NCI-H2196 treated with DMSO at 0.1 percent for 48 hours (cell line): ENCODE results near the gene ZNF714.

Experiments used
- DNase-seq: peaks from one replicate; lab custom pipeline; 2025; ENCODE audit not compliant: unreplicated experiment; lab: John Stamatoyannopoulos, UW

ZNF714 gene

DNA sequence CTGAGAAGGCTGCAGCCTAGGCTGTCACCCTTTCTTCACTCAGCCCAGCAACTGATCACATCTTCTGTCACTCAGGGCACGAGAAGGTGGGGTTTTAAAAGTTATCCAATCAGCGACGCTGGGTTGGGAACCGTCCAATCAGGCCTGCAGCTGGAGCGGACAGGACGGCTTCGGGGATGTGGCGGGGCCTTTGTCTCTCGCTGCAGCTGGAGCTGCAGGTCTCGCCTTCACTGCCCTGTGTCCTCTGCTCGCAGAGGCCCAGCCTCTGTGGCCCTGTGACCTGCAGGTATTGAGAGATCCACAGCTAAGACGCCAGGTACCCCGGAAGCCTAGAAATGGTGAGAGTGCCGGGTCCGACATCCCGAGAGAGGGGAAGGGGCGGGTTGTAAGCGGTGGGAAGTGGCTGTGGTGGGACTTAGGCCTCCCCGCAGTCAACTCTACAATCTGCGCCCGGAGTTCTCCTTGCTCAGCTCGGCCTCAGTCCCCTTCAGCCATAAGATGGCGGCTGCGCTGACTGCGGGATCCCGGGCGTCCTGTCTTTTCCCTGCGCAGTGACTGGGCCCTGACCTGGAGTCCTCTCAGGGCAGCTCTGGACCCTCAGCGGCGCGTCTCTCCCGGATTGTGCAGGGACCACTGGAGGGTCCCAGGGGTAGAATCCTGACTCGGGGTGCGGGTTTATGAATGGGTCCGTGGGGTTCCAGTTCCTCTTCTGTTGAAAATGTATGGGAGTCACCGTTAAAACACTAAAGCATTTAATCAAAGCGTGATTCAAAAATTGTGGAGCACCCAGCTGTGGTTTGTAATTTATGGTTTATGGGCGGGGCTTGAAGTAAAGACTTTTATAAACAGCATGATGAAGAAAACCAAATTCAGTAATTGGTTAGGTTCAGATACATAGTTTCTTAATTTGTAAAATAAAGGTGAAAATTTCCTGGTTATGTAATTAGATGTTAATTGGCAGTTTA, at the start of gene ZNF714:
ZNF714 (plus strand) TSS at position 193 of the 965 bp plus-strand sequence. CDS start 16,066 bp downstream, outside the sequence.
- DNase-seq, result peak; percentile 89

DNA sequence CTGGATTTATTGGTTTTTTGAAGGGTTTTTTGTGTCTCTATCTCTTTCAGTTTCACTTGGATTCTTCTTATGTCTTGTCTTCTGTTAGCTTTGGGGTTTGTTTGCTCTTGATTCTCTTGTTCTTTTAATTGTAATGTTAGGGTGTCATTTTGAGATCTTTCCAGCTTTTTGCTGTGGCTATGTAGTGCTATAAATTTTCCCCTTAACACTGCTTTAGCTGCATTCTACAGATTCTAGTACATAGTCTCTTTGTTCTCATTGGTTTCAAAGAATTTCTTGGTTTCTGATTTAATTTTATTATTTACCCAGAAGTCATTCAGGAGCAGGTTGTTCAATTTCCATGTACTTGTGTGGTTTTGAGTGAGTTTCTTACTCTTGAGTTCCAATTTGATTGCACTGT, 37.0 kb upstream of the ZNF714 start:
- no peak for DNase-seq

DNA sequence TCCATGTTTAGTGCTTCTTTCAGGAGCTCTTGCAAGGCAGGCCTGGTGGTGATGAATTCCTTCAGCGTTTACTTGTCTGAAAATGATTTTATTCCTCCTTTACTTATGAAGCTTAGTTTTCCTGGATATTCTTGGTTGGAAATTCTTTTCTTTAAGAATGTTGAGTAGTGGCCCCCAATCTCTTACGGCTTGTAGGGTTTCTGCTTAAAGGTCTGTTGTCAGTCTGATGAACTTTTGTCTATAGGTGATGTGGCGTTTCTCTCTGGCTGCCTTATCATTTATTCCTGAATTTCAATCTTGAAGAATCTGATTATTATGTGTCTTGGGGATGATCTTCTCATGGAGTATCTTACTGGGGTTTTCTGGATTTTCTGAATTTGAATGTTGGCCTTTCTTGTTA, 35.5 kb upstream of the ZNF714 start:
- DNase-seq, result no peak

DNA sequence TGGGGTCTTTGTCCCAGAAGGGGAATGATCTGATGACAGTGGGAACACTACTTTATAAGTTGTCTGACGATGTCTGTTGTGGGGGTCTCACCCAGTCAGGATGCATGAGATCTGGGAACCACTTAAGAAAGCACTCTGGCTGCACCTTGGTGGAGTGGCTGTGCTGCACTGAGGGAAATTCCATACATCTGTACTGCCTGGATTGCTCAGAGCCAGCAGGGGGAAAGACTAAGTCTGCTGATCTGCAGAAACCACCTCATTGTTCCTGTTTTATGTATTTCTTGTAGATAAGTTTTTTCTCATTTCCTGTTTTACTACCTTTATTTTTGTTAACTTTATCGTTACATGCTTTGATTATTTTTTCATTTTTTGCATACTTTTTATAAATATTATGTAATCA, 34.3 kb upstream of the ZNF714 start:
- DNase-seq, result no peak

DNA sequence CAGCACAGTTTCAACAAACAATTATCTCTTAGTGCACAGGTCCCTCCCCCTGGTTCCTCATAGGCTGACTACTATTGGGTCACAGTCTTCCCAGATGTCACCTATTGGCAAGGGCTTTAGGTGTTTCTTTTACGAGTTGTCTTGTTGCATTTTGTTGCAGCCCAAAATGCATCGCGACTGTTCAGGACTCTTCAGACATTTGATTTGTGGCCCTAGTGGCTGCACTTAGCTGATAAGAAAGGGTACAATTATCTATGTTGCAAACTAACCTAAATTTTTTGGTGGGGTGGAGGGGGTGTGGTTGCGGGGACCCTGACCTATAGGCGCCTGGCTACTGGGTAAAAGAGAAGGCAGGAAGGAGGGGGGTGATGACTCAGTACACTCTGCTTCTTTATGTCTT, 29.1 kb upstream of the ZNF714 start:
- DNase-seq, result no peak

DNA sequence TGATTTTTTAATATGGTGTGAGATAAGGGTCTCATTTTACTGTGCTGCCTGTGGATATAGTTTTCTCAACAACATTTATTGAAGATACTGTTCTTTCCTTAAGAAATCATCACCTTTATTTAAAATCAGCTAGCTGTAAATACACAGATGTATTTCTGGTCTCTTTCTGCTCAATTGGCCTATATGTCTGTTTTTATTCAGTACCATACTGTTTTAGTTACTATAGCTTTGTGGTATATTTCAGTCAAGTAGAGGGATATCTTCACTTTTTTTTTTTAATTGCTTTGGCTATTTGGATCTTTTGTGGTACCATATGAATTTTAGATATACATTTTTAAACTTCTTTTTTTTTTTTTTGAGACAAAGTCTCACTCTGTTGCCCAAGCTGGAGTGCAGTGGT, 16.7 kb upstream of the ZNF714 start:
- DNase-seq, result no peak

DNA sequence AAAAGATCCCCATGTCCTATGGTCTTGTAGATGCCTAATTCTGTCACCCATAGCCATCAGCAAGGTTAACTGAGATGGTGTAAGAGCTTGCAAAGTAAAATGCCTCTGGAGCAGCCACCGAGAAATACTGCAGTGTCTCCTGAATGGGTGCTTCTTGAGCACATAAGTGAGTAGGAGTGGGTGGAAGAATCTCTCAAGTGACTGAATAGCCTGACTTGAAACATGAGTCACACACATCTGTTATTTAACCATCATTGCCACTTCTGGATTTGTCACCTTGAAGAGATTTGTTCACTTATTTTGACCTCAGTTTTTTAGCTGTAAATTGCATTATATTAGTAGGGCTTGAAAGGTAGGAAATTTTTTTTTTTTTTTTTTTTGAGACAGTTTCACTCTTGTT, 2.3 kb downstream of the ZNF714 start:
- no peak for DNase-seq

DNA sequence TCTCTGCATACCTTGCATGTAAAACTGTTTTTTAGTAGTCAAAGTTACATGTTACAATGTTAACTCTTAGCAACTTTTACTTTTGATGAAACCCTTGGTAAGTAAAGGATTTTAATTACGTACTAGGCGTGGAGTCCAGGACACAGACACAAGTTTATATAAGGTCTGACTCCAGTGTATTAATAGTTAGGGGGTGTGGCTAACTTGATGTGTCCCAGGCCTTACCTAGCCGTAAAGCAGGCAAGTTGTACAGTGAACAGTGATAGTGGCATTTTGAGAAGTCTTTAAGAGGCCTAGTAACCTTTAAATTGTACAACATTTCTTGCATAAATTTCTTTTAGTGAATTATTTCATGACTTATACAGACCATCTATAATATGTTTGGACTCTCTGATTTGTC, 5.9 kb downstream of the ZNF714 start:
- no peak for DNase-seq

DNA sequence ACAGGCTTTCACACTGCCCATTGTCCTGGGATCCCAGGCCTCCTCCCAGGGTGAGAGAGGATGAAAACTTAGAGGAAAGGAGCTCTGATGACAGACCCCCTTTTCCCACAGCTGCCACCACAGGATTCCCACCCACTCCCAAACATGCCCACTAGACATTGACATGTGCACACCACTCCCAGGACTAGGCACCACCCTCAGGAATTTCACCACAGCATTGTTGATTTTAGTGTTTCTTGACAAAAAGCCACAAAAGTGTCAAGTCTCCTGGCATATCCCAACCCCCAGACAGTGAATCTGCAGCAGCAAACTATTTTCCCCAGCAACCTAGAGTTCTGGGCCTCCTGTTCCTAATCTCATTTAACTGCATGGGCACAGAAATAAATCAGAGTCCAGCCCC, 10.1 kb downstream of the ZNF714 start:
- DNase-seq, result no peak

DNA sequence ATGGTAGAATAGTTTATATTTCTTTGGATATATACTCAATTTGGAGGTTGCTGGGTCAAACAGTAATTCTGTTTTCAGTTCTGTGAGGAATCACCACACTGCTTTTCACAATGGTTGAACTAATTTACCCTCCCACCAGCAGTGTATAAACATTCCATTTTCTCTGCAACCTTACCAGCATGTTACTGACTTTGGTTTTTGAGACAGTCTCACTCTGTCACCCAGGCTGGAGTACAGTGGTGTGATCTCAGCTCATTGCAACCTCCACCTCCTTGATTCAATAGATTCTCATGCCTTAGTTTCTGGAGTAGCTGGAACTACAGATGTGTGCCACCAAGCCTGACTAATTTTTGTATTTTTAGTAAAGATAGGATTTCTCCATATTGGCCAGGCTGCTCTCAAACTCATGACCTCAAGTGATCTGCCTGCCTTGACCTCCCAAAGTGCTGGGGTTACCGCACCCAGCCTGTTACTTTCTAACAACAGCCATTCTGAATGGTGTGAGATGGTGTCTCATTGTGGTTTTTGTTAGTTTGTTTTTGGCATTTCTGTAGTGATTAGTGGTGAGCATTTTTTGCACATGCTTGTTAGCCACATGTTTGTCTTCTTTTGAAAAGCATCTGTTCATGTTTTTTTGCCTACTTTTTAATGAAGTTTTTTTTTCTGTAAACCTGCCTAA, 12.5 kb downstream of the ZNF714 start:
- DNase-seq, result no peak

DNA sequence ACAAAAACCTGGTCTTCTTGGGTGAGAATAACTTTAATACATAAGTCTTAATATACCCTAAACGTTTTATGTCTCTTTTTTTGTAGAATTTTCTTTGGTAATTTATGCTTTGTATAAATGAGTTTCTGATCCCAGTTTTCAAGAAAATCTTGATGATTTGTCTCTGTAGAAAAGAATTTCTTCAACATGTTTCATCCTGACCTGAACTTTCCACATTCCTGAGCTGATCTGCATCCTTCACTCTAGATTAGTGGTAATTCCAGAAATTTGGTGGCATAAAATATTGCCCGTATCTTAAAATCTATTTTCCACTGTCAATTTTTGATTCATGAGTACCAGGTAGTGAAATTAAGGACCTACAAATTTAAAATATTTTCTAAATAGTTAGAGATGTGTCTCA, 16.3 kb downstream of the ZNF714 start:
- no peak for DNase-seq

DNA sequence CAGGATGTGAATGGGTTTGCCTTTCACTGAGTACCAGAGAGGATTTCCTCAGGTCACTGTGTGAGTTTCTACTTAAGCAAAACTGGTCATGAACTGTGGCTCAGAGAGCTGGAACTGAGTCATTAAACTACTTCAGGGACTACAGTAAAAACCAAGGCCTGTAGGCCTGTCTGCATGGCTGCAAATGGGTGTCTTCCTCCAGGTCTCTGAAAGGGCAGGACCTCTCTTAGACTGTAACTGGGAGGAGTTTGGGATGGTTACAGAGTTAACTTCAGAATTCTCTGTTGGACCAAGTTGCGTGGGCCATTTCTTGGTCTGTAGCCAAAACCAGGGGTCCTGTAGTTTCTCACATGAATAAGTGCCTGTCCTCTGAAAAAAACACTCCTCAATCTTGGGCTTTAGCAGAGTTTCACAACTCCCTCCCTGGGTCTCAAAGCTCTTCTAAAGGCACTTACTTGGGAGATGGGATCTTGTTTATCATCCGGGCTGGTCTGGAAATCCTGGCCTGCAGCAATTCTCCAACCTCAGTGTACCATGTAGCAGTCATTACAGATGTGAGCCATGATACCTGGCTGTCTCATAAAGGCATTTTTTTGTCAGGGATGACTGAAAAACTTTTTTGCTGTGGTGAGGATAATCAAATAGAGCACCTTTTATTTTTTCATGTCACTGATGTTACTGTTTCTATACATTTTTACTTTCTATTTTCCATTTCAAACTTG, 19.7 kb downstream of the ZNF714 start:
- DNase-seq, result no peak

DNA sequence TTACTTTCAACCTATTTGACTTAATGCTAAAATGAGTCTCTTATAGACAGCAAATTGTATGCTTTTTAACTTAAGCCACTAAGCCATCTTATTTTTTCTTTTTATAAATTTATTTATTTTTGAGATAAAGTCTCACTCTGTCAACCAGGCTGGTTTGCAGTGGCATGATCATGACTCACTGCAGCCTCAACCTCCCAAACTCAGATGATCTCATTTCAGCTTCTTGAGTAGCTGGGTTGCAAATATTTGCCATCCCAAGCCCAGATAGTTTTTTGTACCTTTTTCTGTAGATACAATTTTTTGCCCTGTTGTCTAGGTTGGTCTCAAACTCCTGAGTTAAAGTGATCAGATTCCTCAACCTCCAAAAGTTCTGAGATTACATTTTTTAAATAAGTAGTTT, 27.1 kb downstream of the ZNF714 start:
- no peak for DNase-seq

DNA sequence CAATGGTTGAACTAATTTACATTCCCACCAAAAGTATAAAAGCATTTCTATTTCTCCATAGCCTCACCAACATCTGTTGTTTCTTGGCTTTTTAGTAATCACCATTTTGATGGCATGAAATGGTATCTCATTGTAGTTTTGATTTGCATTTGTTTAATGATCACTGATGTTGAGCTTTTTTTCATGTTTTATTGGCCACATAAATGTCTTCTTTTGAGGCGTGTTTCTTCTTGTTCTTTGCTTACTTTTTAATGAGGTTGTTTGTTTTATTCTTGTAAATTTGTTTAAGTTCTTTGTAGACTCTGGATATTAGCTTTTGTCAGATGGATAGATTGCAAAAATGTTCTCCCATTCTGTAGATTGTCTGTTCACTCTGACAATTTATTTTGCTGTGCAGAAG, 28.2 kb downstream of the ZNF714 start:
- no peak for DNase-seq

DNA sequence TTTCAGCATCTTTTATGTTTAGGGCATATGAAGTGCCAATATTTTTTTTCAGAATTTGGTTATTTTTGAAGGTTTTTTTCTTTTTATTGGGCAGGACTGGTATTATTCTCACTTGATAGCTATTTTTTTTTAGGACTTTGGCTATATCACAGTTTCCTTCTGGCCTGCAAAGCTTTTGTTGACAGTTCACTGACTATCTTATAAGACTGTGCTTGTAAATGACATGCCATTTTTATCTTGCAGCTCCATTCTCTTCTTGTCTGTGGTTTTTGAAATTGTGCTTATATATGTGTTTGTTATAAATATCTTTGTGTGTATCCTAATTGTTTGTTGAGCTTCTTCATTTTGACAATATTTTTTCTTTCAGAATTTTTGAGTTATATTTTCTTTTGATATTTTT, 33.4 kb downstream of the ZNF714 start:
- no peak for DNase-seq

DNA sequence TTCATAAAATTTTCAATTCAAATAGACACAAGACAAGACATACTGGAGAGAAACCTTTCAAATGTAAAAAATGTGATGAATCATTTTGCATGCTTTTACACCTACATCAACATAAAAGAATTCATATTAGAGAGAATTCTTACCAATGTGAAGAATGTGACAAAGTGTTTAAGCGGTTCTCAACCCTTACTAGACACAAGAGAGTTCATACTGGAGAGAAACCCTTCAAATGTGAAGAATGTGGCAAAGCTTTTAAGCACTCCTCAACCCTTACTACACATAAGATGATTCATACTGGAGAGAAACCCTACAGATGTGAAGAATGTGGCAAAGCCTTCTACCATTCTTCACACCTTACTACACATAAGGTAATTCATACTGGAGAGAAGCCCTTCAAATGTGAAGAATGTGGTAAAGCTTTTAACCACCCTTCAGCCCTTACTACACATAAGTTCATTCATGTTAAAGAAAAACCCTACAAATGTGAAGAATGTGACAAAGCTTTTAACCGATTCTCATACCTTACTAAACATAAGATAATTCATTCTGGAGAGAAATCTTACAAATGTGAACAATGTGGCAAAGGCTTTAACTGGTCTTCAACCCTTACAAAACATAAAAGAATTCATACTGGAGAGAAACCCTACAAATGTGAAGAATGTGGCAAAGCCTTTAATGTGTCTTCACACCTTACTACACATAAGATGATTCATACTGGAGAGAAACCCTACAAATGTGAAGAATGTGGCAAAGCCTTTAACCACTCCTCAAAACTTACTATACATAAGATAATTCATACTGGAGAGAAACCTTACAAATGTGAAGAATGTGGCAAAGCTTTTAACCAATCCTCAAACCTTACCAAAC, 35.3 kb downstream of the ZNF714 start:
- no peak for DNase-seq

DNA sequence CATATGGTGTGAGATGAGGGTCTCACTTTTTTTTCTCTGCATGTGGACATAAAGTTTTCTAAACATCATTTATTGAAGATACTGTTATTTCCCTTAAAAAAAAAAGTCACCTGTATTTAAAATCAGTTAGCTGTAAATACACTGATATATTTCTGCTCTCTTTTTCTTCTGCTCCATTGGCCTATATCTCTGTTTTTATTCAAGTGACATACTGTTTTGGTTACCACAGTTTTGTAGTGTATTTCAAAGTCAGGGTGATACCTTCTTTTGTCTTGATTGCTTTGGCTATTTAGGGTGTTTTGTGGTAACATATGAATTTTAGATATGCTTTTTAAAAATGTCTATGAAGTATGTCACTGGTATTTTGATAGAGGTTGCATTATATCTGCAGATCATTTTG, 44.1 kb downstream of the ZNF714 start:
- no peak for DNase-seq

DNA sequence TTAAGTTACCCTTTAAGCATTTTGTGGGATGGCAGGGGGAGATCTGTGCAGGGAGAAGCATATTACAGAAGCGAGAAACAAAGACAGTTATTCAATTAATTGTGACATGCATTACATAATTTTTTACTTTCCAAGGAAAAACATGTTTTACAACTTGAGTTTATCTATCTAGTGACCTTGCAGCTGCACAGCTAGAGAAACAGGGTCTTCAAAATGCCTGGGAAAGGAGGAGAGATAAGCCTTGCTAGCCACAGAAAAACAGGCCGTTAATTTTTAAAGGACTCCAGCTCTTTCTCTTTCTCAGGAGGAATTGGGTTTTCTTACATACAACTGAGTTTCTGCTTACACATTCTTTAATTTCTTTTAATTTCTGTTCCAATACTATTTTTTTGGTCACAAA, 45.0 kb downstream of the ZNF714 start:
- no peak for DNase-seq

DNA sequence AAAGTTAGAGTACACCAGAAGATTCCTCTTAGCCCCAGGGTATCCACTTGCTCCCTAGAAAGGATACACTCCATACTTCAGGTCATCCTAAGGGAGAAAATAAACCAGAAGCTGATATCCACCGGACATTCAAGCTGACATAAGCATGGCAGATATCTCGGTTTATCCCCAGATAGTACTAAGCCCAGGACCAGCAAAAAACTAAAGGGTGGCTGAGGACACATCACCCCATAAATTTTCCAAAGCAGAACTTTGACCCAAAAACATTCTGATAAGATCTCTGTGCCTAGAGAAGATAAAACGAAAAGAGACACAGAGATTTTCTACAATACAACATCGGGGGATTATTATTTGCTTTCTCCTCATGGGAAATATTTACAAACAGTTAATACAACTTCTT, 45.9 kb downstream of the ZNF714 start:
- no peak for DNase-seq

DNA sequence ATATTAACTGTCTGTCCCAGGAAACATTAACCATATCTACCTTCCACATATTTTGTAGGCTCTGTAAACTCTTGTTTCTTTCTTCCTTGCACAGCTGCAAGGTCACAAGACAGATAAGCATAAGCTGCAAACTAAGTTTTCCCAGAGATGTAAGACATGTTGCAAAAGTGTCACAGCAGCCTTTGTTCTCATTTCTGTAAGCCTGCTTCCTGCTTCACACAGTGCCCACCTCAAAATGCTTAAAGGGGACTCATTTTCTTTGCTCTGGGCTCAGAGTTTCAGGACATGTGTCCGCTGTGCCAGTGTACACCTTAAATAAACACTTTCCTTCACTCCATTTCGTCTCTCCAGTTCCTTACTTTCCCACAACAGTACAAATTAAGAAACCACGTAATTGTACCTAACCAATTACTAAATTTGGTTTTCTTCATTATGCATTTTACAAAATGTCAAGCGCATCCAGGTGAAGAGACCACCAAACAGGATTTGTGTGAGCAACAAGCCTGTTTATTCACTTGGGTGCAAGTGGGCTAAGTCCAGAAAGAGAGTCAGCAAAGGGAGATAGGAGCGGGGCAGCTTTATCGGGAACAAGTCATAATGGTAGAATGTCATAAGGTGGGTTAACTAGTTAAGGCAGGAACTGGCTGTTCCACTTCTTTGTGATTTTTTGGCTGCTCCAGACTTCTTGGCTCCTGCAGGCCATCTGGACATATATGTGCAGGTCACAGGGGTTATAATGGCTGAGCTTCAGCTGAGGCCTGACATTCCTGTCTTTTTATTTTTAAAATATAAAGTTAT, 47.1 kb downstream of the ZNF714 start:
- no peak for DNase-seq
